T-helper 1 cell (primary cell): ENCODE results near the gene MAP3K6.

ENCODE experiments used
- DNase-seq, 5 donors: peaks; one replicate each; pipeline ENCODE4 v3.0.0-alpha.2; 2012 to 2020

The MAP3K6 gene

GRCh38 chr1:27333717-27334279, 33.0 kb downstream of the MAP3K6 start:
- no peak for DNase-seq

- peak in 3 of 5 donors; percentile 41 to 52 (median 50) for DNase-seq
These were observed 34.1 kb downstream of the MAP3K6 start for GRCh38 chr1:27332536-27333281.

- DNase-seq, result no peak
These were observed 34.8 kb downstream of the MAP3K6 start for GRCh38 chr1:27331922-27332321.

GRCh38 chr1:27331426-27331825, 35.3 kb downstream of the MAP3K6 start:
- no peak for DNase-seq

GRCh38 chr1:27330786-27331185, 36.0 kb downstream of the MAP3K6 start:
- no peak for DNase-seq

GRCh38 chr1:27327964-27328363, 38.8 kb downstream of the MAP3K6 start:
- DNase-seq, result no peak

GRCh38 chr1:27325286-27325685, 41.5 kb downstream of the MAP3K6 start:
- DNase-seq, result no peak

GRCh38 chr1:27322569-27323240, 44.1 kb downstream of the MAP3K6 start:
- DNase-seq, result peak in 1 of 5 donors; percentile 13

- peak; percentile 95 to 99 (median 96) for DNase-seq
These were observed 44.8 kb downstream of the MAP3K6 start, which contains the start of gene TMEM222 for GRCh38 chr1:27321813-27322568. Gene TMEM222, plus strand, starts transcription at chr1:27322163. Its CDS starts 35 bp downstream, at chr1:27322198.

- no peak for DNase-seq
These were observed 48.2 kb downstream of the MAP3K6 start for GRCh38 chr1:27318596-27318995.

- DNase-seq, result no peak
These were observed 48.6 kb downstream of the MAP3K6 start for GRCh38 chr1:27318136-27318535.

- no peak for DNase-seq
These were observed 49.9 kb downstream of the MAP3K6 start for GRCh38 chr1:27316860-27317259.

- no peak for DNase-seq
These were observed 52.0 kb downstream of the MAP3K6 start for GRCh38 chr1:27314737-27315136.

- no peak for DNase-seq
These were observed 52.6 kb downstream of the MAP3K6 start for GRCh38 chr1:27314169-27314568.

- DNase-seq, result no peak
These were observed 58.7 kb downstream of the MAP3K6 start for GRCh38 chr1:27307874-27308598.

- DNase-seq, result no peak
These were observed 59.6 kb downstream of the MAP3K6 start for GRCh38 chr1:27306892-27307761.

GRCh38 chr1:27306071-27306470, 60.7 kb downstream of the MAP3K6 start:
- DNase-seq, result no peak
